ENCODE results near the gene GLIS2.

GLIS2 gene

DNA sequence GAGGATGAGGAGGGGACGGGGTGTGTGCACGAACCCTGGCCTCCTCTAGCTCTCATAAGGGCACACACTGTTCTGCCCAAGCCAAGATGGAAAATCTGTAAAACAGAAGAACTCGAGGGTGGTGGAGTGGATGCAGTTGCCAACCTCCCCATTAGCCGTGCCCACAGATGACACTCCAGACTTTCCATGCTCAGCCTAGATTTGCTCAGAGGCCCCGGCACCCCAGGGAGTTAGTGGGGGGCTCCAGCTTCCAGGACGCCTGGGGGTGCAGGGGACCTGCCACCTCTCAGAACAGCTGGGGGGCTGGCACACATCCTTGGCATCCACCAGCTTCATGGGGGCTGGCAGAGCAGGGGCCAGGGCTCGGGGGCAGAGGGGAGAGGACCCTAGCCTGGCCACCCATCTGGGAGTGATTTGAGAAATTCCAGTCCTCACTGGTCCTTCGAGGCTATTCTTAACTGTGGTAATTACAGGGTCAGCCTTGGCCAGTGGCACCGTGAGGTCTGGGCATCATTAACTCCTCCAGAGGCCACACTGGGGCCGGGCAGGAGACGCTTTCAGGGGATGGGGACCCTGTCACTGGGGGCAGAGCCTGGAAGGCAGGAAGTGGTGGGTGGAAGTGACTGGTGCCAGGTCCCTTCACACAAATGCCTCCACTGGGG is 70.1 kb downstream of the GLIS2 start:
- no peak for DNase-seq

- no peak for DNase-seq
Measured at GRCh38 chr16:4386451-4386805, 70.6 kb downstream of the GLIS2 start.

DNA sequence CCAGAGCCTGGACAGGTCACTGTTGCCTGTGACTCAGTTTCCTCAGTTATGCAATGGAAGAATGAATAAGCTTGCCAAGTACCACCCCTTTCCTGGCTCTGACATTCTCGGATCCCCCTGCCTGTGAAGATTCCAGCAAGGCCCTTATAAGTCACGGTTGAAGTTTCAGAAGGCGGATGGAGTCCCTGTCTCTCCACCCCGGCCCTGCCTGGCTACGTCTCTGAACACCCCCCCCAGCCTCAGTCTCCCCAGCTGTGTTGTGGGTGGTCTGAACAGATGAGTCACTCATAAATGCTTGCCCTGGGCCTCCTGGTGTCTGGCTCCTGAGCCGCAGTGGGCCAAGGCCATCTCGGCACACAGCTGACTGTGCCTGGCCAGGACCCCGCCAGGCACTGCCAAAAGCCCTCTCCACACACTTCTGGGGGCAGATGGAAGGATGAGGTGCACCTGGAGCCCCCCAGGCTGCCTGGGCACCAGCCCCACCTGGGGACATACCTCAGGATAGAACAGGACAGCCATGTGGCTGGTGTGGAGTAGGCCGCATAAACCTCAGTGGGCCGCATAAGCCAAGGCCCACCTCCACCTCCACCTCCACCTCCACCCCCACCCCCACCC is 71.2 kb downstream of the GLIS2 start:
- DNase-seq = no peak

DNA sequence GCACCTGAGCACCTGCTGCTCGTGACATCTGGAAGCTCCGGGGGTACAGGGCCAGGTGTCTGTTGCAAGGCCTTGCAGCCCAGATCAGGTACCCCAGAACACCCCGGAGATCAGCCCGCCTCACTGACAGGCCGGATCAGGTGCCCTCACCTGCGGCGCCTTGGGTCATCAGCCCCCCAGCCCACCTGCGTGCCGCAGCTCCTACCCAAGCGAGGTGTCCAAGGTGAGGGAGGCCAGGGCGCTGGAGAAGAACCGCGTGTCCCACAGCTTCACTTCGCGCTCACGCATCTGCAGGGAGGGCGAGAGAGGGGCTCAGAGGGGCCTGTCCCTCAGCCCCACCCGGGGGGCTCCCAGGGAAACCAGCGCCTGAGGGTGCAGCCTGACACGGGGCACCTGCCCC is 71.9 kb downstream of the GLIS2 start:
- DNase-seq = no peak

DNA sequence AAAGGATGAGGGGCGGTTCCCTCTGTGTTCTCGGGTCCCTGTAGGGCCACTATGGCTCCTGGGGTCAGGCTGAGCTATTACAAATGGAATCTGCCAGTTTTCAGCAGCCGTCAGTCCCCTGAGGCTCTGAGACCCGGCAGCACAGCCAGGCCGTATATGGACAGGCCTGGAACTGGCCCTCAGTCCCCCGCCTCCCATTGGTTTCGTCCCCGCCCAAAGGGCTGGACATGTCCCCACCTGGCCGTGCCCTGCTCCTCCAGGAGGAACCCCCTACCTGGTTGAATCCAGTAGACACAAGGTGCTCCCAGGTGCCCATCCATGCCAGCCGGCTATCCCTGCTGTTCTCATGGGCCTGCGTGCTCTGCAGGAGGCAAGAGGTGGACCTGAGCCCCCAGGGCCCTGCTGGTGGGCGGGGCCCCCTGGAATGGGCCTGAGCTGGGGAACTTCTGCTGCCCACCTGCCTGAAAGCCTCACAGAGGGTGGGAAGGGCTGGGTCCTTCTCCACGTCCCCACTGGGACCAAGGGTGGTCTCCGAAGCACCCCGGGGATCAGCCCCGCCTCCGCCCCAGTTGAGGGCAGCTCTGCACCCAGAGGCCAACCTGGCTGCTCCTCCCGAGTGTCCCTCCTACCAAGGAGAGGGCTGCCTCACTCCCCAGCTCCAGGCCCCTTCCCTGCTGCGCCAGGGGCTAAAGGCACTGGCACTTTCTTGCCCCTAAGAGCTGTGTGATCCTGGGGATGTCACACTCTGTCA is 72.6 kb downstream of the GLIS2 start:
- no peak for DNase-seq

Measured in SHP77 treated with DMSO at 0.1 percent for 48 hours (cell line).